ENCODE measurements around the gene TTI1.

Gene TTI1

GRCh38 chr20:38060536-38060935, 27.3 kb upstream of the TTI1 start:
- peaks cover 6% of the 10 kb centered on the region for H3K79me2 ChIP-seq (ENCODE audit: insufficient read depth, low read length)
- peaks cover 96% of the 10 kb centered on the region for H3K36me3 ChIP-seq (ENCODE audit: insufficient read depth, low read length)

DNA sequence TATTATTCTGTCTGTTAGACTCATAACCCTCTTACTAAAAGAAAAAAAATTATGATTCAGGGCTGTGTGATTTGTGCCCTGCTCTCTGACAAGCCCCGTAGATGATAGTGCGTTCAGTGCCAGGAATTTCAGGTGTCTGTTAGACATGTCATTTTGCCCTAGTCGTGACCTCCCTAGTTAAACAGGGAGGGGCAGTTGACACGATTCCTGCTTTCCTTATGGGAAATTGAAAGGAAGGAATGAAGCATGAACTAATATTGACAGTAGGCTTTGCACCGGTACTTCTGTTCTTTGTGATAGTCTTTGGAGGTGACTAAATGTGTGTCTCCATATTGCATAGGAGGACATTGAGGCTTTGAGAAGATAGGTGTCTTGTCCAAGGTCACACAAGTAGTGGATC, 26.6 kb upstream of the TTI1 start:
- Histone ChIP-seq H3K27ac (ENCODE audit: low read length) (no peak overlapping the region), H3K9me3 (ENCODE audit: insufficient read depth, low read length, severe bottlenecking) (no peaks in the 10 kb centered on the region), H3K4me2 (ENCODE audit: insufficient read depth, low read length) (no peak overlapping the region), H3K79me2 (ENCODE audit: insufficient read depth, low read length) (peaks cover 12% of the 10 kb centered on the region), H3K36me3 (ENCODE audit: insufficient read depth, low read length) (peaks cover 94% of the 10 kb centered on the region), H2AFZ (ENCODE audit: low read depth, low read length) (no peak overlapping the region), H3K4me3 (ENCODE audit: low read depth in 1 of 2, low read length in 2 of 2) (no peak overlapping the region), H3K27me3 (ENCODE audit: insufficient read depth, low read length, poor library complexity) (no peaks in the 10 kb centered on the region), H3K9ac (ENCODE audit: low read depth, low read length) (no peak overlapping the region), H4K20me1 (ENCODE audit: insufficient read depth, low read length) (peaks cover 15% of the 10 kb centered on the region; the same call in 1 of the 2 replicates), H3K4me1 (ENCODE audit: insufficient read depth, low read length) (no peaks in the 10 kb centered on the region)
- ATAC-seq (ENCODE audit: insufficient read depth, low read depth) (no peak), DNase-seq (no peak)
- no peak for TF ChIP-seq EZH2 (IDR thresholded peaks at IDR 0.05; ENCODE audit: borderline replicate concordance, low read depth, low read length, severe bottlenecking)
- TF ChIP-seq, protein P1, sequence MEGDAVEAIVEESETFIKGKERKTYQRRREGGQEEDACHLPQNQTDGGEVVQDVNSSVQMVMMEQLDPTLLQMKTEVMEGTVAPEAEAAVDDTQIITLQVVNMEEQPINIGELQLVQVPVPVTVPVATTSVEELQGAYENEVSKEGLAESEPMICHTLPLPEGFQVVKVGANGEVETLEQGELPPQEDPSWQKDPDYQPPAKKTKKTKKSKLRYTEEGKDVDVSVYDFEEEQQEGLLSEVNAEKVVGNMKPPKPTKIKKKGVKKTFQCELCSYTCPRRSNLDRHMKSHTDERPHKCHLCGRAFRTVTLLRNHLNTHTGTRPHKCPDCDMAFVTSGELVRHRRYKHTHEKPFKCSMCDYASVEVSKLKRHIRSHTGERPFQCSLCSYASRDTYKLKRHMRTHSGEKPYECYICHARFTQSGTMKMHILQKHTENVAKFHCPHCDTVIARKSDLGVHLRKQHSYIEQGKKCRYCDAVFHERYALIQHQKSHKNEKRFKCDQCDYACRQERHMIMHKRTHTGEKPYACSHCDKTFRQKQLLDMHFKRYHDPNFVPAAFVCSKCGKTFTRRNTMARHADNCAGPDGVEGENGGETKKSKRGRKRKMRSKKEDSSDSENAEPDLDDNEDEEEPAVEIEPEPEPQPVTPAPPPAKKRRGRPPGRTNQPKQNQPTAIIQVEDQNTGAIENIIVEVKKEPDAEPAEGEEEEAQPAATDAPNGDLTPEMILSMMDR (IDR thresholded peaks at IDR 0.05; ENCODE audit: borderline replicate concordance, extremely low read depth, low read length, poor library complexity, severe bottlenecking): no peak

More at GRCh38 chr20:38060536-38060935, 27.3 kb upstream of the TTI1 start:
- Histone ChIP-seq H3K4me1 (ENCODE audit: insufficient read depth, low read length) (no peaks in the 10 kb centered on the region), H3K4me3 (ENCODE audit: low read depth in 1 of 2, low read length in 2 of 2) (no peak overlapping the region), H2AFZ (ENCODE audit: low read depth, low read length) (no peak overlapping the region), H3K27me3 (ENCODE audit: insufficient read depth, low read length, poor library complexity) (no peaks in the 10 kb centered on the region), H3K27ac (ENCODE audit: low read length) (no peak overlapping the region), H4K20me1 (ENCODE audit: insufficient read depth, low read length) (peaks cover 12% of the 10 kb centered on the region; the same call in 1 of the 2 replicates), H3K9ac (ENCODE audit: low read depth, low read length) (no peak overlapping the region), H3K9me3 (ENCODE audit: insufficient read depth, low read length, severe bottlenecking) (no peaks in the 10 kb centered on the region), H3K4me2 (ENCODE audit: insufficient read depth, low read length) (no peak overlapping the region)
- DNase-seq (no peak), ATAC-seq (ENCODE audit: insufficient read depth, low read depth) (no peak)
- TF ChIP-seq, protein P1 (IDR thresholded peaks at IDR 0.05; ENCODE audit: borderline replicate concordance, extremely low read depth, low read length, poor library complexity, severe bottlenecking): no peak
- no peak for TF ChIP-seq EZH2 (IDR thresholded peaks at IDR 0.05; ENCODE audit: borderline replicate concordance, low read depth, low read length, severe bottlenecking)

DNA sequence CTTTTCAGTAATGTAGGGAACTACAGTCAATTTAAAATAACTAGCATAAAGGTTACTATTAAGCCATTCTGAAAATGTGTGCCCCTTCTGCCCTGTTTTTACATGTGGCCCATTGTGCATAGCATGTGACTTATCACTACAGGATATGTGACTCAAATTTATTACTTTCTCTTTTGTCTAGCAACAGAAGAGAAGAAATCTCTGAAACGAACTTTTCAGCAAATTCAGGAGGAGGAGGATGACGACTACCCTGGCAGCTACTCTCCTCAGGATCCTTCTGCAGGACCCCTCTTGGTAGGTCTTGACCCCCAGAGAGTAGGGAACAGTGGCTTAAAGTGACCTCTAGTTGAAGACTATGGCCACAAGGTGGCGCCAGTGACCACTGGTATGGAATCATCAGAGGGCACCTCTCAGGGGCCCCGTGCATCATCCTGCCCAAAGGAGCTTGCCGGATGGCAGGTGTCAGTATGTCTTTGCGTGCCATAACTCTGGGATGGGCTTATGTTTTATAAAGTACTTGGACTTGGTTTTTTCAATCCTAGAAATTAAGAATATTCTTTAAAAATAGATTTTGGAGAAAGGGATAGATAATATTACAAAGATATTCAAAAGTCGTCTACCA, 24.2 kb upstream of the TTI1 start:
- peaks cover 35% of the 10 kb centered on the region; the same call in 1 of the 2 replicates for H4K20me1 ChIP-seq (ENCODE audit: insufficient read depth, low read length)
- no peak overlapping the region for H2AFZ ChIP-seq (ENCODE audit: low read depth, low read length)
- no peaks in the 10 kb centered on the region for H3K4me1 ChIP-seq (ENCODE audit: insufficient read depth, low read length)
- H3K4me3 ChIP-seq (ENCODE audit: low read depth in 1 of 2, low read length in 2 of 2): no peak overlapping the region
- no peak overlapping the region for H3K27ac ChIP-seq (ENCODE audit: low read length)
- DNase-seq (peak; percentile 68), ATAC-seq (ENCODE audit: insufficient read depth, low read depth) (peak; percentile 93)
- H3K9ac ChIP-seq (ENCODE audit: low read depth, low read length): no peak overlapping the region
- no peaks in the 10 kb centered on the region for H3K27me3 ChIP-seq (ENCODE audit: insufficient read depth, low read length, poor library complexity)
- no peak overlapping the region for H3K4me2 ChIP-seq (ENCODE audit: insufficient read depth, low read length)
- H3K36me3 ChIP-seq (ENCODE audit: insufficient read depth, low read length): peaks cover 87% of the 10 kb centered on the region
- no peak for TF ChIP-seq EZH2 (IDR thresholded peaks at IDR 0.05; ENCODE audit: borderline replicate concordance, low read depth, low read length, severe bottlenecking)
- TF ChIP-seq, protein P1 (IDR thresholded peaks at IDR 0.05; ENCODE audit: borderline replicate concordance, extremely low read depth, low read length, poor library complexity, severe bottlenecking): peak; percentile 89
- H3K79me2 ChIP-seq (ENCODE audit: insufficient read depth, low read length): peaks cover 33% of the 10 kb centered on the region
- H3K9me3 ChIP-seq (ENCODE audit: insufficient read depth, low read length, severe bottlenecking): no peaks in the 10 kb centered on the region
